WERI-Rb-1 (cell line): ENCODE measurements around the gene VAMP8.

Source experiments
- DNase-seq: peaks from one replicate; pipeline ENCODE4 v3.0.0-alpha.2; 2020
- H3K27ac ChIP-seq: fragments of 250-450 bp; sonication (Bioruptor Pico); 2 replicates; pipeline ENCODE4 v1.5.1; 2020; ENCODE audit warnings: mild to moderate bottlenecking, moderate library complexity
- H3K27me3 ChIP-seq: fragments of 250-450 bp; sonication (Bioruptor Pico); 2 replicates; pipeline ENCODE4 v1.5.1; 2021; ENCODE audit warnings: mild to moderate bottlenecking, low read depth, moderate library complexity; ENCODE audit not compliant: insufficient read depth, severe bottlenecking
- H3K36me3 ChIP-seq: fragments of 250-450 bp; sonication (Bioruptor Pico); 2 replicates; pipeline ENCODE4 v1.5.1; 2020; ENCODE audit warnings: mild to moderate bottlenecking, moderate library complexity
- H3K4me3 ChIP-seq: 2 replicates; pipeline ENCODE4 v1.5.1; 2011; ENCODE audit warnings: low read depth, mild to moderate bottlenecking, control low read depth, low read length
- H3K9me3 ChIP-seq: fragments of 250-450 bp; sonication (Bioruptor Pico); 2 replicates; pipeline ENCODE4 v1.5.1; 2021; ENCODE audit warnings: mild to moderate bottlenecking, moderate library complexity; ENCODE audit not compliant: severe bottlenecking
- TF ChIP-seq, protein P1 (sequence below): IDR thresholded peaks from 2 replicates; pipeline ENCODE4 v1.5.1; 2011; ENCODE audit warnings: low read depth, mild to moderate bottlenecking, control low read depth, inconsistent platforms, low read length

The VAMP8 gene

DNA sequence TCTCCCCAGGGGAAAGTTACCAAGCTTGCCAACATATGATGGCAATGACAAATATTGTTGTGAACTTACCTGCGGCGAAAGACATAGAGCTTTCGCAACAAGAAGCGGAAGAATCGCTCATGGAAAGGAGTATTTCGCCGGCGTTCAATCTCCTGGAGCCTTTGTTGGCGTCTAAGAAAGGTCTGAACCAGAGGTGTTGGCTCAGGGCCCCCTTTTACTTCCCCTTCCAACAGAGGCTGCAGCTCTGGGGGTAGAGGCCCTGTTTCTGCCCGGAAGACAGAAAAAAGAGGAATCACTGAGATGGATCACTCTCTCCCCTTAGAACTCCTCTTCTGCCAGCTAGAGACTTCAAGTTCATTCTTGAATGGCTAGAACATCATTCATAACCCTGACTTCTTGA, 26.9 kb upstream of the VAMP8 start:
- TF ChIP-seq, protein P1, sequence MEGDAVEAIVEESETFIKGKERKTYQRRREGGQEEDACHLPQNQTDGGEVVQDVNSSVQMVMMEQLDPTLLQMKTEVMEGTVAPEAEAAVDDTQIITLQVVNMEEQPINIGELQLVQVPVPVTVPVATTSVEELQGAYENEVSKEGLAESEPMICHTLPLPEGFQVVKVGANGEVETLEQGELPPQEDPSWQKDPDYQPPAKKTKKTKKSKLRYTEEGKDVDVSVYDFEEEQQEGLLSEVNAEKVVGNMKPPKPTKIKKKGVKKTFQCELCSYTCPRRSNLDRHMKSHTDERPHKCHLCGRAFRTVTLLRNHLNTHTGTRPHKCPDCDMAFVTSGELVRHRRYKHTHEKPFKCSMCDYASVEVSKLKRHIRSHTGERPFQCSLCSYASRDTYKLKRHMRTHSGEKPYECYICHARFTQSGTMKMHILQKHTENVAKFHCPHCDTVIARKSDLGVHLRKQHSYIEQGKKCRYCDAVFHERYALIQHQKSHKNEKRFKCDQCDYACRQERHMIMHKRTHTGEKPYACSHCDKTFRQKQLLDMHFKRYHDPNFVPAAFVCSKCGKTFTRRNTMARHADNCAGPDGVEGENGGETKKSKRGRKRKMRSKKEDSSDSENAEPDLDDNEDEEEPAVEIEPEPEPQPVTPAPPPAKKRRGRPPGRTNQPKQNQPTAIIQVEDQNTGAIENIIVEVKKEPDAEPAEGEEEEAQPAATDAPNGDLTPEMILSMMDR = no peak
- no peaks in the 10 kb centered on the region for H3K9me3 ChIP-seq
- no peak overlapping the region for H3K4me3 ChIP-seq
- DNase-seq = no peak
- peaks cover 67% of the 10 kb centered on the region for H3K36me3 ChIP-seq
- no peaks in the 10 kb centered on the region for H3K27me3 ChIP-seq
- peak overlapping the region; percentile 20 for H3K27ac ChIP-seq

DNA sequence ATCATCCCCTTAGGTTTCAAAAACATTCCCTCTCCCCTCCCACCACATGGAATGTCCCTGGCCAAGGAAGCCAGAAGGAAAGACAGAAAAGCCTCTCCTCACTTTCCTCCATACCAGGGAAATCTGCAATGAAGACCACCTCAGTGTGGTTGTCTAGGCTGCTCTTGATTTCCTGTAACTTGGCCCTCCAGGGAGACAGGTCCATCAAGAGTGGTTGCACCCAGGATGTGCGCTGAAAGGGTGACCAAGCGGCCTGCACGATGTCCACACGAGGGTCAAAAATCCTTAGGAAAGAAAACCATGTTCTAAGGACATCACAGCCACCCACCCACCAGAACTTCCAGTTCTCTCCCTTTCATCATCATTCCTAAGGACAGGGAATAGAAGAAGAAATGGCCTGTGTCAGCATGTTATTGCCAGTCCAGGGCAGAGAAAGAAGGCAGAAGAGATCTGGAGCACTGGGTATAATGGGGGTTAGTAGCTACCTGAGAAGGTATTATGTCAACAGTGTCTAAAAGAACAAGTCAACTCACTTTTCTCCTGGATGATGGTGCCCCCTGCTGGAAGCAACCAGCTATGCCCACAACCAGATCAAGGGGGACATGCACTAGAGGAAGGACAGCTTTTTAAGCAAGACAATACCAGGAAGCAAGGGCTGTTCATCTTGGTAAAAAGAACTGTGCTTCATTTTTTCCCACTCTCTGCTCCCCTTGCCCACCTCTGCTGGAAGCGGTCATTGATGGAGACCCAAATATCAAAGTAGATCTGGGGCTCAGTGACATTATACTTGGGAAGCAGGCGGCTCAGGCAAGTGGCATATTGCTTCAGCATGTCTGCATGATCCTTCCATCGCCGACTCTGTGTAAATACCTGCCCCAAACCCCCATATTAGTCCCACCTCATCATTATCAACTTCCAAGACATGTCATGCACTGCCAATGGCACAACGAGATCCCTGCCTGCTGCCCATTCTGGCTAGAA, 25.4 kb upstream of the VAMP8 start:
- H3K36me3 ChIP-seq = peaks cover 58% of the 10 kb centered on the region
- TF ChIP-seq, protein P1 = peak; percentile 87
- no peak overlapping the region for H3K4me3 ChIP-seq
- no peaks in the 10 kb centered on the region for H3K27me3 ChIP-seq
- H3K27ac ChIP-seq = peak overlapping the region; percentile 38; the same call in 1 of the 2 replicates
- no peaks in the 10 kb centered on the region for H3K9me3 ChIP-seq
- peak; percentile 87 for DNase-seq

DNA sequence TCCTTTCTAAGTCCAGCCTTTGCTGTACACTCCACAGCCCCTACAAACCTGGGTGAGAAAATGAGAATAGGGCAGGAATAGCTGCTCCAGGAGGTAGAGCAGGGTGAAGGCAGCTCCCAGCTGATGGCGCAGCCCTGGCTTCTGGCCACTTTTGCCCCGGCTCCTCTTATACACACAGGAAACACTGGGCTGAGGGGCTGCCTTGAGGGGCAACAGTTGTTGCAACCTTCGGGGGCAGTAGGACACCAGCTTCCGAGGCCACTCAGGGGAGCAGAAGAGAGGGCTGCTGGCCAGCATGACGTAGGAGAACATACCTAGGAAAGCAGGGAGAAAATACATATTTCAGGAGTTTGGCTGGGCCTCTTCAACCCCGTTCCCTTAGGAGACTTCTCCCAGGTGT, 24.2 kb upstream of the VAMP8 start:
- TF ChIP-seq, protein P1 = no peak
- no peak for DNase-seq
- no peak overlapping the region for H3K27ac ChIP-seq
- no peak overlapping the region for H3K4me3 ChIP-seq
- no peaks in the 10 kb centered on the region for H3K27me3 ChIP-seq
- no peaks in the 10 kb centered on the region for H3K9me3 ChIP-seq
- peaks cover 55% of the 10 kb centered on the region for H3K36me3 ChIP-seq

DNA sequence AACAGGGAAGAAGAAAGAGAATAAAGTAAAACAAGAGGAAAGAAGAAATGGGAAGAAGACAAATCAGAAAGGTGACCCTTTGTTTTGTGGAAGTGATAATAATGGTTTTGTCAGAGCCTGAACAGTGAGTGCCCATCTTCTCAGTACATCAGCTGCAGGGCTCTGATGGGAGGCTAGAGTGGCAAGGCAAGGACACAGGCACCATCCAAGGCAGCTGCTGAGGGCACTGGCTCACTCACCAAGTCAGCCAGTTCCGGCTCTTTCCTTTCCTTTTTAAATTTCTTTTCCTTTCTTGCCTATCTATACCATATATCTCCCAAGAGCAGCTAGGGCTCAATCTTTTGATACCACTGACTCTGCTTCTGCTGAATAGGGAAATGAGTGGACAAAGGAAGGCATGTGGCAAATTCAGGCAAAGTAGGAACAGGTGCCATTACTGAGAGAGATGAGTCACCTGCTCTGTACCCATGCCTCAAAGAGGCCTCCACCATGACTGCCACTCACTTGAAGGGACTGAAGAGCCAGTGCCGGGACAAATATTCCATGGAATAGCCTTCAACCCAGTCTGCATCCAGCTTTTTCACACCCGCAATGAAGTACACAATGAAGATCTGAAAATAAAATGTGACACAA, 22.3 kb upstream of the VAMP8 start:
- H3K36me3 ChIP-seq = peaks cover 59% of the 10 kb centered on the region

DNA sequence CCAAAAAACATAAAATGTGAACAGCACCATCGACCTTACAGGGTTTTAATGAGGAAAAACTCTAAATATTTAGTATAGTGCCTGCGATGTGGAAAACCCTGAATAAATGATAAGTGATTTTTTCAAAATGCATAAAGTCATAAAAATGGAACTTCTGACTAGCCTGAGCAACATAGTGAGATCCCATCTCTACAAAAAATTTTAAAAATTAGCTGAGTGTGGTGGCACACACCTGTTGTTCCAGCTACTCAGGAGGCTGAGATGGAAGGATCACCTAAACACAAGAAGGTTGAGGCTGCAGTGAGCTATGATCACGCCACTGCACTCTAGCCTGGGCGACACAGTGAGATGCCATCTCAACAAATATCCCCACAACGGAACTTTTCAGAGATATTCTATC, 20.3 kb upstream of the VAMP8 start:
- TF ChIP-seq, protein P1 = no peak
- H3K27ac ChIP-seq = no peak overlapping the region
- no peaks in the 10 kb centered on the region for H3K27me3 ChIP-seq
- H3K9me3 ChIP-seq = no peaks in the 10 kb centered on the region
- DNase-seq = no peak
- no peak overlapping the region for H3K4me3 ChIP-seq
- H3K36me3 ChIP-seq = peaks cover 40% of the 10 kb centered on the region

More for the DNA sequence above, 22.3 kb upstream of the VAMP8 start:
- TF ChIP-seq, protein P1 = no peak
- no peak for DNase-seq
- no peaks in the 10 kb centered on the region for H3K27me3 ChIP-seq
- no peak overlapping the region for H3K4me3 ChIP-seq
- no peaks in the 10 kb centered on the region for H3K9me3 ChIP-seq
- H3K27ac ChIP-seq = no peak overlapping the region
